GM21528 (cell line): ENCODE measurements around the gene ZNF8.
A peak's percentile ranks its signal among the peaks of the same experiment; 100 is the strongest.
"Not testable (repeated sequence)": the region's sequence is repeated elsewhere in the genome, so short reads cannot be mapped to it uniquely, and the experiment has no call there.

Experiments
- ATAC-seq: cut with Tn5 transposase; IDR thresholded peaks from one replicate; pipeline ENCODE4 v1.9.1; 2021; ENCODE audit warnings: mild to moderate bottlenecking, moderate library complexity; ENCODE audit not compliant: unreplicated experiment, low FRiP score

Gene ZNF8

GRCh38 chr19:58278541-58279041, at the start of gene ZNF8:
ZNF8 (plus strand) TSS chr19:58278955; CDS start chr19:58279082, 127 bp downstream.
- ATAC-seq, result peak; percentile 91

GRCh38 chr19:58229255-58229639, 49.5 kb upstream of the ZNF8 start:
- no peak for ATAC-seq

- no peak for ATAC-seq
Observed at GRCh38 chr19:58237324-58237723, 41.4 kb upstream of the ZNF8 start.

GRCh38 chr19:58243351-58243750, 35.4 kb upstream of the ZNF8 start:
- no peak for ATAC-seq

- ATAC-seq, result no peak
Observed at GRCh38 chr19:58248886-58249285, 29.9 kb upstream of the ZNF8 start.

- ATAC-seq, result no peak
Observed at GRCh38 chr19:58252102-58252685, 26.6 kb upstream of the ZNF8 start.

- not testable (repeated sequence) for ATAC-seq
Observed at GRCh38 chr19:58258259-58258658, 20.5 kb upstream of the ZNF8 start.

- no peak for ATAC-seq
Observed at GRCh38 chr19:58261600-58261967, 17.2 kb upstream of the ZNF8 start.

- ATAC-seq, result no peak
Observed at GRCh38 chr19:58261968-58262921, 16.5 kb upstream of the ZNF8 start.

- ATAC-seq, result no peak
Observed at GRCh38 chr19:58262922-58263296, 15.8 kb upstream of the ZNF8 start.

- no peak for ATAC-seq
Observed at GRCh38 chr19:58265100-58265499, 13.7 kb upstream of the ZNF8 start.

GRCh38 chr19:58268344-58268743, 10.4 kb upstream of the ZNF8 start:
- no peak for ATAC-seq

- no peak for ATAC-seq
Observed at GRCh38 chr19:58274771-58275201, 4.0 kb upstream of the ZNF8 start.

GRCh38 chr19:58275564-58275963, 3.2 kb upstream of the ZNF8 start:
- ATAC-seq, result no peak

- no peak for ATAC-seq
Observed at GRCh38 chr19:58277197-58277596, 1.6 kb upstream of the ZNF8 start.

- ATAC-seq, result no peak
Observed at GRCh38 chr19:58277748-58278540, 811 bp upstream of the ZNF8 start.

GRCh38 chr19:58279042-58279924, 528 bp downstream of the ZNF8 start:
- ATAC-seq, result peak; percentile 41

GRCh38 chr19:58279925-58280316, 1.2 kb downstream of the ZNF8 start:
- ATAC-seq, result no peak

- no peak for ATAC-seq
Observed at GRCh38 chr19:58284199-58284598, 5.4 kb downstream of the ZNF8 start.

- no peak for ATAC-seq
Observed at GRCh38 chr19:58291943-58292342, 13.2 kb downstream of the ZNF8 start.
